Smooth muscle cell (in vitro differentiated cells): Measurements from ENCODE around the gene BGLAP. TPM values are rescaled to one million over a fixed set of nuclear protein-coding genes. Genes with fewer than 3 reads are reported as not detected.

Source experiments
- DNase-seq: peaks from one replicate; lab custom pipeline; 2025; ENCODE audit not compliant: unreplicated experiment; lab: John Stamatoyannopoulos, UW
- H2AFZ ChIP-seq: fragments of 200-600 bp; sonication (generic); 2 replicates; pipeline ENCODE4 v1.6.0; 2016; ENCODE audit warnings: antibody characterized with exemption, low read depth, mild to moderate bottlenecking
- H3F3A ChIP-seq: fragments of 200-600 bp; sonication (generic); 2 replicates; pipeline ENCODE4 v1.6.0; 2017; ENCODE audit warnings: antibody characterized with exemption, low read depth
- H3K27ac ChIP-seq: fragments of 200-600 bp; sonication (generic); 2 replicates; pipeline ENCODE4 v1.5.1; 2016; ENCODE audit warnings: low read depth, mild to moderate bottlenecking
- H3K27me3 ChIP-seq: fragments of 200-600 bp; sonication (generic); 2 replicates; pipeline ENCODE4 v1.6.1; 2016; ENCODE audit warnings: low read depth, mild to moderate bottlenecking
- H3K36me3 ChIP-seq: fragments of 200-600 bp; sonication (generic); 2 replicates; pipeline ENCODE4 v1.5.1; 2016; ENCODE audit warnings: low read depth
- H3K4me1 ChIP-seq: fragments of 200-600 bp; sonication (generic); 2 replicates; pipeline ENCODE4 v1.5.1; 2016; ENCODE audit warnings: low read depth
- H3K4me2 ChIP-seq: fragments of 200-600 bp; sonication (generic); 2 replicates; pipeline ENCODE4 v1.6.0; 2016; ENCODE audit warnings: mild to moderate bottlenecking
- H3K4me3 ChIP-seq: fragments of 200-600 bp; sonication (generic); 2 replicates; pipeline ENCODE4 v1.5.1; 2016; ENCODE audit warnings: mild to moderate bottlenecking
- H3K79me2 ChIP-seq: fragments of 200-600 bp; sonication (generic); 2 replicates; pipeline ENCODE4 v1.6.0; 2016; ENCODE audit warnings: low read depth, mild to moderate bottlenecking
- H3K9ac ChIP-seq: fragments of 200-600 bp; sonication (generic); 2 replicates; pipeline ENCODE4 v1.6.0; 2016; ENCODE audit warnings: low read depth
- H3K9me3 ChIP-seq: fragments of 200-600 bp; sonication (generic); replicated peaks from 2 replicates; pipeline ENCODE4 v1.5.1; 2016; ENCODE audit warnings: low read depth
- H4K20me1 ChIP-seq: fragments of 200-600 bp; sonication (generic); 2 replicates; pipeline ENCODE4 v1.6.0; 2016; ENCODE audit warnings: low read depth
- WGBS: methylation state at CpG from one replicate; pipeline ENCODE4 v1.1.7; 2016; ENCODE audit warnings: low lambda C conversion rate; 5-methylcytosine and 5-hydroxymethylcytosine counted together
- polyA plus RNA-seq: library from polyadenylated mRNA; unstranded; fragments of >200 nt; fragmentation: Nextera tagmentation; extraction: Ambion mirVana; gene quantifications from 2 replicates; pipeline ENCODE4 v1.2.1, GENCODE V29; 2016
- total RNA-seq: library from RNA; depleted of rRNA; stranded (reverse); fragments of >200 nt; gene quantifications from 2 replicates; pipeline ENCODE4 v1.2.3, GENCODE V29; 2014
- TF ChIP-seq, protein P1 (sequence below): fragments of 200-600 bp; sonication (generic); IDR thresholded peaks from 2 replicates; pipeline ENCODE4 v1.5.1; 2017; ENCODE audit warnings: borderline replicate concordance, mild to moderate bottlenecking, antibody characterized with exemption; ENCODE audit not compliant: insufficient read depth, poor library complexity, severe bottlenecking

The BGLAP gene
- total and polyA plus RNA-seq, 2 experiments from 2014 or later, result 0.62 to 0.63 TPM

DNA sequence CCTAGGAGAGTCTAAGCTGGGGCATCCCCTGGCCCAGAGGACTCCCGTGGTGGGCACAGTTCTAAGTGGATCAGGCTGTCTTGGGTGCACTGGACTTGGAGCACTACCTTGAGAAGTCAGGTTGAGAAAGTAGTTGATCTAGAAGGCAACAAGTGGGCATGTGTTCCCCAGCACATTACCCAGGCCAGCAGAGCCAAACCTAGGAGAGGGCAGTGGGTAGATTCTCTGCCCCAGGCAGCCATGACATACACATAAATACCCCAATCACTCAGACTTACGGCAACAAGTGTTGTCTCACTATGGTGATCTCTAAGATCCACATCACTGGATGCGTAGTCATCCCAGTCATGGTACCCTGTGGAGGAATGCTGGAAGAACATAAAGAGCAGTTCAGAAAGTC lies 30.7 kb upstream of the BGLAP start:
- Histone ChIP-seq H3K9me3 (no peaks in the 10 kb centered on the region), H3K4me2 (no peak overlapping the region), H3K4me3 (no peak overlapping the region), H3K36me3 (no peaks in the 10 kb centered on the region), H2AFZ (no peak overlapping the region), H3K27me3 (no peaks in the 10 kb centered on the region), H4K20me1 (no peaks in the 10 kb centered on the region), H3F3A (peaks cover 14% of the 10 kb centered on the region), H3K4me1 (peaks cover 10% of the 10 kb centered on the region), H3K79me2 (peaks cover 24% of the 10 kb centered on the region), H3K9ac (no peak overlapping the region), H3K27ac (no peak overlapping the region)
- no peak for DNase-seq
- WGBS, result 100% methylated on average over 3 of the region's 3 CpGs
- TF ChIP-seq, protein P1, sequence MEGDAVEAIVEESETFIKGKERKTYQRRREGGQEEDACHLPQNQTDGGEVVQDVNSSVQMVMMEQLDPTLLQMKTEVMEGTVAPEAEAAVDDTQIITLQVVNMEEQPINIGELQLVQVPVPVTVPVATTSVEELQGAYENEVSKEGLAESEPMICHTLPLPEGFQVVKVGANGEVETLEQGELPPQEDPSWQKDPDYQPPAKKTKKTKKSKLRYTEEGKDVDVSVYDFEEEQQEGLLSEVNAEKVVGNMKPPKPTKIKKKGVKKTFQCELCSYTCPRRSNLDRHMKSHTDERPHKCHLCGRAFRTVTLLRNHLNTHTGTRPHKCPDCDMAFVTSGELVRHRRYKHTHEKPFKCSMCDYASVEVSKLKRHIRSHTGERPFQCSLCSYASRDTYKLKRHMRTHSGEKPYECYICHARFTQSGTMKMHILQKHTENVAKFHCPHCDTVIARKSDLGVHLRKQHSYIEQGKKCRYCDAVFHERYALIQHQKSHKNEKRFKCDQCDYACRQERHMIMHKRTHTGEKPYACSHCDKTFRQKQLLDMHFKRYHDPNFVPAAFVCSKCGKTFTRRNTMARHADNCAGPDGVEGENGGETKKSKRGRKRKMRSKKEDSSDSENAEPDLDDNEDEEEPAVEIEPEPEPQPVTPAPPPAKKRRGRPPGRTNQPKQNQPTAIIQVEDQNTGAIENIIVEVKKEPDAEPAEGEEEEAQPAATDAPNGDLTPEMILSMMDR, result no peak

DNA sequence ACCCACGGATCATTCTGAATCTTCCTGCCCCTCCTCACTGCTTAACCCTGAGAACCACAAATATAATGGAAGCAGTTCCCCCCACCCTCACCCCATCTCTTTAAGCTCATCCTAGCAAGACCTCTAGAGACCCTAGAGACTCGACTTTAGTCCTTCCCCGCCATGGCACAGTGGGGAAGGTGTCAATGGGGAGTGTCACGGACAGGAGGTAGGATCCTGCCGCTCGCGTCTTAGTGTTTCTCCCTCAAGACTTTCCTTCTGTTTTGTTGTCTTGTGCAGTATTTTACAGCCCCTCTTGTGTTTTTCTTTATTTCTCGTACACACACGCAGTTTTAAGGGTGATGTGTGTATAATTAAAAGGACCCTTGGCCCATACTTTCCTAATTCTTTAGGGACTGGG lies 29.9 kb upstream of the BGLAP start:
- Histone ChIP-seq H3K79me2 (peaks cover 28% of the 10 kb centered on the region), H3K36me3 (no peaks in the 10 kb centered on the region), H3K27ac (peak overlapping the region; percentile 97), H2AFZ (peak overlapping the region; percentile 92), H3K9me3 (no peaks in the 10 kb centered on the region), H3K4me2 (peak overlapping the region; percentile 95), H3K4me3 (peak overlapping the region; percentile 72), H4K20me1 (no peaks in the 10 kb centered on the region), H3K27me3 (no peaks in the 10 kb centered on the region), H3F3A (peaks cover 14% of the 10 kb centered on the region), H3K9ac (peak overlapping the region; percentile 98), H3K4me1 (peaks cover 10% of the 10 kb centered on the region)
- TF ChIP-seq, protein P1, result no peak
- 90% methylated on average over 9 of the region's 9 CpGs for WGBS
- DNase-seq, result no peak

DNA sequence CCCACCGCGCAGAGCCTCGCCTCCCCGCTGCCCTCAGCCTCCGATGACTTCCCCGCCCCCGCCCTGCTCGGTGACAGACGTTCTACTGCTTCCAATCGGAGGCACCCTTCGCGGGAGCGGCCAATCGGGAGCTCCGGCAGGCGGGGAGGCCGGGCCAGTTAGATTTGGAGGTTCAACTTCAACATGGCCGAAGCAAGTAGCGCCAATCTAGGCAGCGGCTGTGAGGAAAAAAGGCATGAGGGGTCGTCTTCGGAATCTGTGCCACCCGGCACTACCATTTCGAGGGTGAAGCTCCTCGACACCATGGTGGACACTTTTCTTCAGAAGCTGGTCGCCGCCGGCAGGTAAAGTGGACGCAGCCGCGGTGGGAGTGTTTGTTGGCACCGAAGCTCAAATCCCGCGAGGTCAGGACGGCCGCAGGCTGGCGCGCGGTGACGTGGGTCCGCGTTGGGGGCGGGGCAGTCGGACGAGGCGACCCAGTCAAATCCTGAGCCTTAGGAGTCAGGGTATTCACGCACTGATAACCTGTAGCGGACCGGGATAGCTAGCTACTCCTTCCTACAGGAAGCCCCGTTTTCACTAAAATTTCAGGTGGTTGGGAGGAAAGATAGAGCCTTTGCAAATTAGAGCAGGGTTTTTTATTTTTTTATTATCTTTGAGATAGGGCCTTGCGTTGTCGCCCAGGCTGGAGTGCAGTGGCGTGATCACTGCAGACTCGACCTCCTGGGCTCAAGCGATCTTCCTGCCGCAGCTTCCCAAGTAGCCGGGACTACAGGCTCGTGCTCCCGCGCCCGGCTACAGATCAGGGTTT lies 28.9 kb upstream of the BGLAP start, which contains the start of gene PMF1:
TSS of gene PMF1 (plus strand) at position 175 of the 811 bp plus-strand sequence. CDS start at position 184, 9 bp downstream.
- Histone ChIP-seq H3K4me2 (peak within 1 kb of the TSS; percentile 95), H3K9me3 (no peaks in the 10 kb centered on the region), H3K79me2 (peaks cover 33% of the 10 kb centered on the region), H3K4me1 (peaks cover 10% of the 10 kb centered on the region), H3K4me3 (peak within 1 kb of the TSS; percentile 72), H3K27ac (peak within 1 kb of the TSS; percentile 97), H3F3A (peaks cover 14% of the 10 kb centered on the region), H3K27me3 (no peaks in the 10 kb centered on the region), H3K36me3 (no peaks in the 10 kb centered on the region), H3K9ac (peak within 1 kb of the TSS; percentile 98), H4K20me1 (no peaks in the 10 kb centered on the region), H2AFZ (peak within 1 kb of the TSS; percentile 92)
- TF ChIP-seq, protein P1, result no peak
- WGBS, result under 1% methylated on average over 61 of the region's 61 CpGs
- DNase-seq, result peak; percentile 95
